Fibroblast of mammary gland (primary cell): ENCODE measurements around the gene TMUB1.
"Not testable (repeated sequence)": the region's sequence is repeated elsewhere in the genome, so short reads cannot be mapped to it uniquely, and the experiment has no call there.

Experiments used
- DNase-seq: peaks from one replicate; pipeline ENCODE4 v3.0.0-alpha.2; 2010; ENCODE audit warnings: low read depth
- H3K4me3 ChIP-seq: 2 replicates; pipeline ENCODE4 v1.5.1; 2011; ENCODE audit warnings: low read depth, mild to moderate bottlenecking, low read length, moderate library complexity; ENCODE audit not compliant: control insufficient read depth
- TF ChIP-seq, protein P1 (sequence below): conservative IDR thresholded peaks from 2 replicates; pipeline ENCODE4 v1.5.1; 2011; ENCODE audit warnings: low read depth, low read length, inconsistent platforms; ENCODE audit not compliant: control insufficient read depth, insufficient read depth

Gene TMUB1

DNA sequence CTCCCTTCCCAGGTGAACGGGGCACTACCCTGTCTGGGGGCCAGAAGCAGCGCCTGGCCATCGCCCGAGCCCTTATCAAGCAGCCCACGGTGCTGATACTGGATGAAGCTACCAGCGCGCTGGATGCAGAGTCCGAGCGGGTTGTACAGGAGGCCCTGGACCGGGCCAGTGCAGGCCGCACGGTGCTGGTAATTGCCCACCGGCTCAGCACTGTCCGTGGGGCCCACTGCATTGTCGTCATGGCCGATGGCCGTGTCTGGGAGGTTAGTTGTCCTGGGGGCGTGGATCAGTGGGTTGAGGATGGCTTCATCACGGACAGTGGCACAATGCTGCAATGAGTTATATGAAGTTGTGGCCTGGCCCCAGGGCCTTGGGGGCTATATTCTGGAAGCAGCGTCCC is 39.3 kb downstream of the TMUB1 start:
- DNase-seq = no peak
- H3K4me3 ChIP-seq = no peak overlapping the region
- TF ChIP-seq, protein P1, sequence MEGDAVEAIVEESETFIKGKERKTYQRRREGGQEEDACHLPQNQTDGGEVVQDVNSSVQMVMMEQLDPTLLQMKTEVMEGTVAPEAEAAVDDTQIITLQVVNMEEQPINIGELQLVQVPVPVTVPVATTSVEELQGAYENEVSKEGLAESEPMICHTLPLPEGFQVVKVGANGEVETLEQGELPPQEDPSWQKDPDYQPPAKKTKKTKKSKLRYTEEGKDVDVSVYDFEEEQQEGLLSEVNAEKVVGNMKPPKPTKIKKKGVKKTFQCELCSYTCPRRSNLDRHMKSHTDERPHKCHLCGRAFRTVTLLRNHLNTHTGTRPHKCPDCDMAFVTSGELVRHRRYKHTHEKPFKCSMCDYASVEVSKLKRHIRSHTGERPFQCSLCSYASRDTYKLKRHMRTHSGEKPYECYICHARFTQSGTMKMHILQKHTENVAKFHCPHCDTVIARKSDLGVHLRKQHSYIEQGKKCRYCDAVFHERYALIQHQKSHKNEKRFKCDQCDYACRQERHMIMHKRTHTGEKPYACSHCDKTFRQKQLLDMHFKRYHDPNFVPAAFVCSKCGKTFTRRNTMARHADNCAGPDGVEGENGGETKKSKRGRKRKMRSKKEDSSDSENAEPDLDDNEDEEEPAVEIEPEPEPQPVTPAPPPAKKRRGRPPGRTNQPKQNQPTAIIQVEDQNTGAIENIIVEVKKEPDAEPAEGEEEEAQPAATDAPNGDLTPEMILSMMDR = no peak

DNA sequence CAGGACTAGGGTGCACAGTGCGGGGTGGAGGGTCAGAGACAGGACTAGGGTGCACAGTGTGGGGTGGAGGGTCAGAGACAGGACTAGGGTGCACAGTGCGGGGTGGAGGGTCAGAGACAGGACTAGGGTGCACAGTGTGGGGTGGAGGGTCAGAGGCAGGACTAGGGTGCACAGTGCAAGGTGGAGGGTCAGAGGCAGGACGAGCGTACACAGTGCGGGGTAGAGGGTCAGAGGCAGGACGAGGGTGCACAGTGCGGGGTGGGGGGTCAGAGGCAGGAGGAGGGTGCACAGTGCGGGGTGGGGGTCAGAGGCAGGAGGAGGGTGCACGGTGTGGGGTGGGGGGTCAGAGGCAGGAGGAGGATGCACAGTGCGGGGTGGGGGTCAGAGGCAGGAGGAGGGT is 39.8 kb downstream of the TMUB1 start:
- DNase-seq, H3K4me3 ChIP-seq: not testable (repeated sequence)

DNA sequence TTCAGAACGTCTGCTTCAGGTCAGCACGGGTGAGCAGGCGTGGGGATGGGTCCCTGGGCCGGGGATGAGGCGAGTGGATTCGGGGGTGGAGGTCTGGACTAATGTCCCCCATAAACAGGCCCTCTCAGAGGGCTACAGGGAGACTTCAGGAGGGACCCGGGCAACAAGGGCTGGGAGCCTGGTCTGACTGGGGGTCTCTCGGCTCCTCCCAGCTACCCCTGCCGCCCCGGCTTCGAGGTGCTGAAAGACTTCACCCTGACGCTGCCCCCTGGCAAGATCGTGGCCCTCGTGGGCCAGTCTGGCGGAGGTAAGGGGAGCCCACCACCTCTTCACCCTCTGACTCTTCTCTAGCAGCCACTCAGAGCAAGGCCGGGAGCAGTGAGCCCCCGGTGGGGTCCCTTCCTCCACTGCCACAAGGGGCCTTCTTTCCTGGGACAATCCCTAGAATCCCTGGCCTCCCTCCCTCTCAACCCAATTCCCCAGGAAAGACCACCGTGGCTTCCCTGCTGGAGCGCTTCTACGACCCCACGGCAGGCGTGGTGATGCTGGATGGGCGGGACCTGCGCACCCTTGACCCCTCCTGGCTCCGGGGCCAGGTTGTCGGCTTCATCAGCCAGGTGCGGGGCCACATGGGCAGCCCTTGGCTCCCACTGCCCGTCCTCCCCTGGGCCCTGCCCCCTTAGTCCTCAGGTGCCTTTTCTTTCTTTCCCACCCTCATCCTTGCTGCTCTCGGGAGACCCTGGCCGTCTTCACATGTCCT is 42.5 kb downstream of the TMUB1 start:
- no peak overlapping the region for H3K4me3 ChIP-seq
- DNase-seq = no peak
- TF ChIP-seq, protein P1 = no peak

DNA sequence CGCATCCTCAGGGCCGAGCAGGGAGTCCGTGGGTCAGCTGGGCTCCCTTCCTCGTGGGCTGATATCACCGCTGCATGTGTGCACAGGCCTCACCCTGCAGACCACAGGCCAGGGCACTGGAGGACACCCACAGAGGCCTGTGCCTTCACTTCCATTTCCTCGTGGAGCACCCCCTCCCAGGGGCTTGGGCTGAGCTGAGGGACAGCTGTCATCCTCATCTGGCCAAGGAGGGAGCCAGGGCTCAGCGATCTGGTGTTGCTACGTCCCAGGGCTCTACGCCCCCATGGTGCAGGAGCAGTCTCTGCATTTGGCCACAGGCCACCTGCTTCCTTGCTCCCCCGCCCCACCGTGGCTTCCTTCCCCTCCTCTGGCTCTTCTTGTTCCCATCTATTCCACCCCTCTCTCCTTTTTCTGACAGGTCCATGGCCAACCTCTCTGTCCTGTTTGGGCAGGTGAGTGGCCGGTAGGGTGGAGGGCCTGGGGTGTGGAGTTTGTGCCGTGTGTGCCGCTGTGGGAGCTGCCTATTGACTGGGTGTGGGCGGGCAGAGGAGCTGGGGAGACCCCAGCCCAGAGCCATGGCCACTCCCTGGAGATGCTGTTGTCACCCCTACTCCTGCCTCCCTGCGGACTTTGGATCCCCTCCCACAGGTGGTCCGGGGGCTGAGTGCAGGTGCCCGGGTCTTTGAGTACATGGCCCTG is 43.3 kb downstream of the TMUB1 start:
- TF ChIP-seq, protein P1 = no peak
- no peak for DNase-seq
- no peak overlapping the region for H3K4me3 ChIP-seq

DNA sequence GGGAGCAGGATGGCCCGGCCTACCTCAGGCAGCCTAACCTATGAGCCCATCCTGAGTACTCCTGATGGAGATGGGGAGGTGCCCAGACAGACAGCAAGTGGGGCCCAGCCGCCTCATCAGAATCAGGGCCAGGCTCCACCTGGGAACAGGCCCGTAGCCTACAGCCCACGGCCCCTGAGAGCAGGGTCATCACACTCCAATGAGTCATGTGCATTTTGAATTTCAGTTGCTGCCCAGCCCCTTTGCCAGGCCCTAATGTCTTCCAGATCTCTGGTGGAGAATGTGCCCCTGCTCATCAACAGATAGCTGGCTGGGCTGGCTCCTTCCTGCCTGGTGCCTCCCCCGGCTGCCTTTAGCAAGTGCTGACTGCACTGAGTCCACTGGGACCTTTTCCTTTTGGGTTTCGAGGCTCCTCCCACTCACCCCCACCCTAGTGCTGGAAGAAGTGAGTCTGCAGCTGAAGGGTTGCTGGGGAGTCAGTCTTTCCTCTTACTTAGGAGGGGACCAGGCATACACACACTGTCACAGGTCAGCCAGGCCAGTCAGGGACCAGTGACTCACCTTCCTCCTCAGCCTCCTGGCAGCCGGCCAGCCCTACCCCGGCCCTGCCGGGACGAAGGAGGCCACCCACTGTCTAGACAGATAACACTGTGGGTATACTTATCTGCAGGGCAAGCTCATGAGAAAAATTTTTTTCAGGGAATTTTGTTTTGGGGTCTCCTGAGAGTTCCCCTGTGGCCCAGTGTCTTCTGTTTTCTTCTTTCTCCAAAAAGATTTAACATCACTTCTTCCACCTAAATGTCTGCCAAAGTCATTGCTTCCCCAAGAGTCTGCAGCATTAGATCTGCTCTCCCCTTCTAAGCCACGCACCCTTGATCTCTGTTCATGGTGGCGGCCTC is 44.1 kb downstream of the TMUB1 start:
- H3K4me3 ChIP-seq = no peak overlapping the region
- TF ChIP-seq, protein P1 = no peak
- DNase-seq = peak; percentile 96

DNA sequence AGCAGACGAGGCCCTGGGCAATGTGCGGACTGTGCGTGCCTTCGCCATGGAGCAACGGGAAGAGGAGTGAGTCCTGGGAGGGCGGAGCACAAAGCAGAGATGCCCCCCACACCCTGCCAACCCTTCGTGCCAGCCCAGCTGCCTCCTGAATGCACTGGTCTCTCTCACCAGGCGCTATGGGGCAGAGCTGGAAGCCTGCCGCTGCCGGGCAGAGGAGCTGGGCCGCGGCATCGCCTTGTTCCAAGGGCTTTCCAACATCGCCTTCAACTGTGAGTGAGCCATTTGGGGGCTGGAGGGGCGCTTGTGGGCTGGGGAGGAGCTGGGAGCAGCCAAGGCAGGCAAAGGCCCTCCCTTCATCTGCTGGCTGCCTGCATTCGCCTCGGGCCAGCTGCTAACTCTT is 47.4 kb downstream of the TMUB1 start:
- TF ChIP-seq, protein P1 = no peak
- H3K4me3 ChIP-seq = no peak overlapping the region
- DNase-seq = no peak
